OCI-M2 (cell line): Measurements from ENCODE around the gene HTR1B.

ENCODE experiments used
- DNase-seq: peaks from one replicate; lab custom pipeline; 2025; ENCODE audit not compliant: unreplicated experiment; lab: John Stamatoyannopoulos, UW

HTR1B gene

GRCh38 chr6:77463308-77463860 lies at the start of gene HTR1B:
Gene HTR1B (minus strand): TSS chr6:77463491. CDS start chr6:77463403, 88 bp downstream.
- no peak for DNase-seq

GRCh38 chr6:77512554-77512953 lies 49.3 kb upstream of the HTR1B start:
- no peak for DNase-seq

GRCh38 chr6:77511860-77512259 lies 48.6 kb upstream of the HTR1B start:
- no peak for DNase-seq

- no peak for DNase-seq
Measured at GRCh38 chr6:77502981-77503380, 39.7 kb upstream of the HTR1B start.

- no peak for DNase-seq
Measured at GRCh38 chr6:77492530-77492929, 29.2 kb upstream of the HTR1B start.

- no peak for DNase-seq
Measured at GRCh38 chr6:77487808-77488425, 24.6 kb upstream of the HTR1B start.

GRCh38 chr6:77482981-77483380 lies 19.7 kb upstream of the HTR1B start:
- no peak for DNase-seq

GRCh38 chr6:77474973-77475372 lies 11.7 kb upstream of the HTR1B start:
- DNase-seq = no peak

- no peak for DNase-seq
Measured at GRCh38 chr6:77474286-77474956, 11.1 kb upstream of the HTR1B start.

- DNase-seq = no peak
Measured at GRCh38 chr6:77470983-77471382, 7.7 kb upstream of the HTR1B start.

GRCh38 chr6:77468939-77469338 lies 5.6 kb upstream of the HTR1B start:
- no peak for DNase-seq

- DNase-seq = no peak
Measured at GRCh38 chr6:77466451-77467437, 3.5 kb upstream of the HTR1B start.

GRCh38 chr6:77466055-77466450 lies 2.8 kb upstream of the HTR1B start:
- no peak for DNase-seq

GRCh38 chr6:77464495-77464867 lies 1.2 kb upstream of the HTR1B start:
- DNase-seq = no peak

- DNase-seq = no peak
Measured at GRCh38 chr6:77463861-77464494, 687 bp upstream of the HTR1B start.

- DNase-seq = no peak
Measured at GRCh38 chr6:77462359-77463307, 658 bp downstream of the HTR1B start.

GRCh38 chr6:77461796-77462195 lies 1.5 kb downstream of the HTR1B start:
- no peak for DNase-seq

- no peak for DNase-seq
Measured at GRCh38 chr6:77458421-77458820, 4.9 kb downstream of the HTR1B start.

- peak; percentile 44 for DNase-seq
Measured at GRCh38 chr6:77457720-77458349, 5.5 kb downstream of the HTR1B start.
